Measurements from ENCODE around the gene HAUS8. TPM values are rescaled to one million over a fixed set of nuclear protein-coding genes. Genes with fewer than 3 reads are reported as not detected.

HAUS8 gene
- total RNA-seq, 4 donors from 2014 or later = 4.4 to 13.8 (median 10.3) TPM

DNA sequence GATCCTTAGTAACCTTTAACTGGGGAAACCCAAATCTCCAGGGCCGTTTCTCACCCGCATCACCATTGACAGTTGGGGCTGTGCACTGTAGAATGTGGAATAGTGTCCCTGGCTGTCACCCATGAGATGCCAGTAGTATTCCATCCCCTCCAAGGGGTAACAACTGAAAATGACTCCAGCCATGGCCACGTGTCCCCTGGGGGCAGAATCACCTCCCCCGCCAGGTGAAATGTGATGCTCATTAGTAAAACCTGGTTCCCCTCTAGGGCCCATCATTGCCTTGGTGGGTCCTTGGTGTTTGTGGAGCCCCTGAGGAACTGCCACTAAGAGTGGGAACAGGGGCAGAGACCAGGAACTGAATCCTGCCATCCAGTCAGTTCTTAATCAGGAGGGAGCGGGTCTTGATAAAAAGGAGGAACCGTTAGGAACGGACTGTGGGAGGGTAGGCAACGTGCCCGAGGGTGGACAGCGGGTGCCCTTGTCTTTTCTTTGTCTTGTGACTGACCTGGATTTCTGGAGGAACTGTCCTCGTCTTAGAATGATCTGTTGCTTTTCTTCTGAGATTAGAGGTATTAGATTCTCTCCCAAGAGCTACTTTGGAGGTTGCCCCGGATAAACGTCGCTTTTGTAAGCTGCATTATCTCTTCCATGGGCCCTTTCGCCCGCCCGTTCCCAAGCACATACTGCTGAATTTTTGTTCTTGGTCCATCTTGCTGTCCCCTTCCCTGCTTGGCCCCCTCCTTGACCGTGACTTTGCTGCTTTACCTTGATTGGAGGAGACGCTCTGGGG, 3.9 kb upstream of the HAUS8 start:
- in situ Hi-C loops (cut with MboI; ENCODE audit: low pct_ligation_motif_present in 1 of 4, low pct_unique_long_range_greater_than_20kb in 1 of 4, low sequenced_read_pairs in 3 of 4) = no loop called here
- no peak for DNase-seq

DNA sequence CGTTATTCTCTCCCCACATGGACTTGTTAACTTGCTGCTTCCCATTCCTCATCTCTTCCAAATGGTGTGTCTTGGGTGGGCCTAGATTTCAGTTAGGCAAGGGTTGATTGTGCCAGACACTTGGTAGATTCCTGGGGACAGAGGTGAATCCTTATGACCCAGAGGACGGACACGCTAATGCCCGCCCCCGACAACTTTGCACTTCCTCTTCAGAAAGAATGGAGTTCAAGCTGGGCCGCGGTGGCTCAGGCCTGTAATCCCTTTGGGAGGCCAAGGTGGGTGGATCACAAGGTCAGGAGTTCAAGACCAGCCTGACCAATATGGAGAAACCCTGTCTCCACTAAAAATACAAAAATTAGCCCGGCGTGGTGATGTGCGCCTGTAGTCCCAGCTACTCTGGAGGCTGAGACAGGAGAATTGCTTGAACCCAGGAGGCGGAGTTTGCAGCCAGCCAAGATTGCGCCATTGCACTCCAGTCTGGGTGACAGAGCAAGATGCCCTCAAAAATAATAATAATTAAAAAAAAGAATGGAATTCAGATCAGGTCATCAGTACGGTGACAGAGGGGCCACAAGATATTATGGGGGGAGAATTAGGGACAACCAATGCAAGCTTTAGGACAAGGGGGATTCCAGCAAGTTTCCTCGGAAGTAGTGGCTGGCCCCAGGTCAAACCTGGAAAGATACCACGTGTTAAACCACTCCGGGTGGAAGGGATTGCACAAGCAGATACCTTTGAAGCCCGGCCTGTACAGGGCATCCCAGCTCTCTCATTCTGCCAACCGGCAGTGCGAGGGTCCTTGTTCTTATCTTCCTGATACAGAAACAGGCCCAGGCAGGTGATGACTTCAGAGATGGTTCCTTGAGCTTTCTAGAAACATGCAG, 3.0 kb upstream of the HAUS8 start:
- peak overlapping the region; percentile 90 to 96 (median 94) for H3K27ac ChIP-seq
- no peak for DNase-seq
- no peak overlapping the region for H3K4me3 ChIP-seq
- no peaks in the 10 kb centered on the region for H3K27me3 ChIP-seq
- in situ Hi-C loops (cut with MboI; ENCODE audit: low pct_ligation_motif_present in 1 of 4, low pct_unique_long_range_greater_than_20kb in 1 of 4, low sequenced_read_pairs in 3 of 4) = no loop called here
- WGBS, 2 donors (ENCODE audit: low coverage in 1 of 2) = 50 to 84% methylated on average over 1 to 19 of the region's 19 CpGs
- no peaks in the 10 kb centered on the region for H3K36me3 ChIP-seq
- H3K4me1 ChIP-seq = peaks cover 38 to 76% (median 56%) of the 10 kb centered on the region in 4 donors
- intact Hi-C loops (cut with DNase I; ENCODE audit: low total_unique reads) = loop anchor here (10.0 kb wide), 1 partner anchor 57 kb away; no protein-coding TSS in a partner anchor
- TF ChIP-seq EP300 (IDR thresholded peaks at IDR 0.05; ENCODE audit: low read depth) (no peak), POLR2A (IDR thresholded peaks at IDR 0.05) (no peak), POLR2AphosphoS5 (IDR thresholded peaks at IDR 0.05) (no peak)
- TF ChIP-seq, protein P1, sequence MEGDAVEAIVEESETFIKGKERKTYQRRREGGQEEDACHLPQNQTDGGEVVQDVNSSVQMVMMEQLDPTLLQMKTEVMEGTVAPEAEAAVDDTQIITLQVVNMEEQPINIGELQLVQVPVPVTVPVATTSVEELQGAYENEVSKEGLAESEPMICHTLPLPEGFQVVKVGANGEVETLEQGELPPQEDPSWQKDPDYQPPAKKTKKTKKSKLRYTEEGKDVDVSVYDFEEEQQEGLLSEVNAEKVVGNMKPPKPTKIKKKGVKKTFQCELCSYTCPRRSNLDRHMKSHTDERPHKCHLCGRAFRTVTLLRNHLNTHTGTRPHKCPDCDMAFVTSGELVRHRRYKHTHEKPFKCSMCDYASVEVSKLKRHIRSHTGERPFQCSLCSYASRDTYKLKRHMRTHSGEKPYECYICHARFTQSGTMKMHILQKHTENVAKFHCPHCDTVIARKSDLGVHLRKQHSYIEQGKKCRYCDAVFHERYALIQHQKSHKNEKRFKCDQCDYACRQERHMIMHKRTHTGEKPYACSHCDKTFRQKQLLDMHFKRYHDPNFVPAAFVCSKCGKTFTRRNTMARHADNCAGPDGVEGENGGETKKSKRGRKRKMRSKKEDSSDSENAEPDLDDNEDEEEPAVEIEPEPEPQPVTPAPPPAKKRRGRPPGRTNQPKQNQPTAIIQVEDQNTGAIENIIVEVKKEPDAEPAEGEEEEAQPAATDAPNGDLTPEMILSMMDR (IDR thresholded peaks at IDR 0.05) = no peak
- H3K9me3 ChIP-seq = no peaks in the 10 kb centered on the region

More for the DNA sequence above, 3.9 kb upstream of the HAUS8 start:
- intact Hi-C loops (cut with DNase I; ENCODE audit: low total_unique reads) = loop anchor here (1.0 to 10.0 kb wide), 2 partner anchors 29 to 56 kb away; no protein-coding TSS in a partner anchor
- peak overlapping the region; percentile 6 to 41 (median 16) for H3K4me3 ChIP-seq
- no peaks in the 10 kb centered on the region for H3K36me3 ChIP-seq
- no peaks in the 10 kb centered on the region for H3K9me3 ChIP-seq
- 73% methylated on average over 19 of the region's 19 CpGs; no CpG with 5 or more reads in 1 of the 2 donors for WGBS, 2 donors (ENCODE audit: low coverage in 1 of 2)
- peak overlapping the region; percentile 90 to 96 (median 94) for H3K27ac ChIP-seq
- H3K27me3 ChIP-seq = no peaks in the 10 kb centered on the region
- H3K4me1 ChIP-seq = peaks cover 35 to 70% (median 49%) of the 10 kb centered on the region in 4 donors
- TF ChIP-seq POLR2A (IDR thresholded peaks at IDR 0.05) (no peak), EP300 (IDR thresholded peaks at IDR 0.05; ENCODE audit: low read depth) (no peak), POLR2AphosphoS5 (IDR thresholded peaks at IDR 0.05) (no peak)
- TF ChIP-seq, protein P1 (IDR thresholded peaks at IDR 0.05) = no peak

DNA sequence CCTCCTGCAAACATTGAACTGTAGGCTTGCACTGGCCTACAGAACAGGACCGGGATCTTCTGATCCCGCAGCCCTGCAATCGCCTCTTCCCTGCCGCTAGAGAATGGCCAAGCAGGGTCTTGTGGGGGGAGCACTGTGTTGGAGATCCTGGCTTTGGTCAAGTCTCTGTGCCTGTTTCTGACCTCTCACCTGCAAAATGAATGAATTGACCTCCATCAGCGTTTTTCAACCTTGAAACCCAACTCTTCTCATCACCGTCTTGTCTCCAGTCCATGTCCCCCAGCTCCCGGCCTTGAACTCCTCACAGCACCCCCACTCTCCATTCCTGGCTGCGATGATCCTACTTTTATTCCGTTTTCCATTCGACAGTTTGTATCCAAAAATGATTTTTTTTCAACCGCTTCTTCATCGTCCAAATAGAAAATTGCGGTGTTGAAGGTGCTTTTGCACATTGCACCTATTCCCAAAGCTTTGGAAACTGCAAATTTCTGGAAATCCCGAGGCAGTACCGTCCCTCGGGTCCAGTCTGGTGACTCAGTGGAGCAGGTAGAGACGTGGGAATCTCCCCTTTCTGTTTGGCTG, 2.3 kb upstream of the HAUS8 start:
- peak overlapping the region; percentile 90 to 95 (median 93) for H3K27ac ChIP-seq
- peaks cover 38 to 71% (median 56%) of the 10 kb centered on the region in 4 donors for H3K4me1 ChIP-seq
- in situ Hi-C loops (cut with MboI; ENCODE audit: low pct_ligation_motif_present in 1 of 4, low pct_unique_long_range_greater_than_20kb in 1 of 4, low sequenced_read_pairs in 3 of 4) = no loop called here
- no peaks in the 10 kb centered on the region for H3K9me3 ChIP-seq
- H3K36me3 ChIP-seq = no peaks in the 10 kb centered on the region
- TF ChIP-seq, protein P1 (IDR thresholded peaks at IDR 0.05) = no peak
- TF ChIP-seq POLR2A (IDR thresholded peaks at IDR 0.05) (no peak), POLR2AphosphoS5 (IDR thresholded peaks at IDR 0.05) (no peak), EP300 (IDR thresholded peaks at IDR 0.05; ENCODE audit: low read depth) (no peak)
- H3K4me3 ChIP-seq = peak overlapping the region in 1 of 4 donors; percentile 95
- intact Hi-C loops (cut with DNase I; ENCODE audit: low total_unique reads) = loop anchor here (10.0 kb wide), 1 partner anchor 57 kb away; no protein-coding TSS in a partner anchor
- H3K27me3 ChIP-seq = no peaks in the 10 kb centered on the region
- 81 to 85% methylated on average over 9 to 17 of the region's 17 CpGs for WGBS, 2 donors (ENCODE audit: low coverage in 1 of 2)
- DNase-seq = no peak
